Osteocyte (in vitro differentiated cells): Measurements from ENCODE around the gene FOXN1. TPM values are rescaled to one million over a fixed set of nuclear protein-coding genes. Genes with fewer than 3 reads are reported as not detected.

ENCODE experiments used
- DNase-seq: peaks from one replicate; pipeline ENCODE4 v3.0.0; 2021; ENCODE audit warnings: mixed read lengths; ENCODE audit not compliant: unreplicated experiment; ENCODE audit errors: extremely low spot score
- H3K27ac Mint-ChIP-seq: one replicate; pipeline ENCODE4 v1.8.0; 2021; ENCODE audit warnings: mild to moderate bottlenecking, mixed read lengths; ENCODE audit not compliant: unreplicated experiment
- H3K27me3 Mint-ChIP-seq: one replicate; pipeline ENCODE4 v1.8.0; 2021; ENCODE audit warnings: mixed read lengths; ENCODE audit not compliant: unreplicated experiment
- H3K36me3 Mint-ChIP-seq: one replicate; pipeline ENCODE4 v1.8.0; 2021; ENCODE audit warnings: mixed read lengths; ENCODE audit not compliant: unreplicated experiment
- H3K4me1 Mint-ChIP-seq: one replicate; pipeline ENCODE4 v1.8.0; 2021; ENCODE audit warnings: mixed read lengths; ENCODE audit not compliant: unreplicated experiment
- H3K4me3 Mint-ChIP-seq: one replicate; pipeline ENCODE4 v1.8.0; 2021; ENCODE audit warnings: mild to moderate bottlenecking, moderate library complexity, mixed read lengths; ENCODE audit not compliant: unreplicated experiment
- H3K9me3 Mint-ChIP-seq: one replicate; pipeline ENCODE4 v1.8.0; 2021; ENCODE audit warnings: mixed read lengths; ENCODE audit not compliant: unreplicated experiment
- CTCF ChIP-seq: fragments of 200-600 bp; sonication (generic); IDR thresholded peaks from 2 replicates; pipeline ENCODE4 v1.5.0; 2021; ENCODE audit warnings: antibody characterized with exemption, mild to moderate bottlenecking, moderate library complexity
- total RNA-seq: library from RNA; stranded (reverse); gene quantifications from 2 replicates; pipeline ENCODE4 v1.2.1, GENCODE V29; 2021

Gene FOXN1
- total RNA-seq, 1 donor from 2014 or later, result not detected

DNA sequence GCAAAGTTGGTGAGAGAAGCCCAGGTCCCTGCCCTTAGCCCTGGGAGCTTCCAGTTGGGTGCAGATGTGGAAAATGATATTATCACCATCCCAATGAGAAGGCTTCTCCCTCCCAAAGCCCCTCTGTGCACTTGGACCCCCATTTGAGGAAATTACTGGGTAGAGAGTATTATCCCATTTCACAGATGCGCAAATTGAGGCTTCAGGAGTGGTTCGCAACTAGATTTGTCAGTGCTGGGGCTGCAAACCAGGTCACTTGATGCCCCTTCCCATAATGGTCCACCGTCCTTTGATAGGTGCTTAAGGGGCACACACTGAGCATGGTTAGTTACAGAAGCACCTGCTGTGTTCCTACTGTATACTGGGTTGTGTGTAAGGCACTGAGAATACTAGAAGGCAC, 14.3 kb upstream of the FOXN1 start:
- no peak for TF ChIP-seq CTCF
- peaks cover 27% of the 10 kb centered on the region for H3K27me3 Mint-ChIP-seq
- no peak overlapping the region for H3K27ac Mint-ChIP-seq
- no peaks in the 10 kb centered on the region for H3K4me1 Mint-ChIP-seq
- H3K9me3 Mint-ChIP-seq, result no peaks in the 10 kb centered on the region
- H3K4me3 Mint-ChIP-seq, result no peak overlapping the region
- no peaks in the 10 kb centered on the region for H3K36me3 Mint-ChIP-seq
- DNase-seq, result no peak

GRCh38 chr17:28492352-28493310, 13.5 kb upstream of the FOXN1 start:
- no peak for TF ChIP-seq CTCF
- Mint-ChIP-seq H3K27me3 (peaks cover 20% of the 10 kb centered on the region), H3K9me3 (no peaks in the 10 kb centered on the region), H3K4me3 (no peak overlapping the region), H3K4me1 (no peaks in the 10 kb centered on the region), H3K27ac (no peak overlapping the region), H3K36me3 (no peaks in the 10 kb centered on the region)
- DNase-seq, result no peak

DNA sequence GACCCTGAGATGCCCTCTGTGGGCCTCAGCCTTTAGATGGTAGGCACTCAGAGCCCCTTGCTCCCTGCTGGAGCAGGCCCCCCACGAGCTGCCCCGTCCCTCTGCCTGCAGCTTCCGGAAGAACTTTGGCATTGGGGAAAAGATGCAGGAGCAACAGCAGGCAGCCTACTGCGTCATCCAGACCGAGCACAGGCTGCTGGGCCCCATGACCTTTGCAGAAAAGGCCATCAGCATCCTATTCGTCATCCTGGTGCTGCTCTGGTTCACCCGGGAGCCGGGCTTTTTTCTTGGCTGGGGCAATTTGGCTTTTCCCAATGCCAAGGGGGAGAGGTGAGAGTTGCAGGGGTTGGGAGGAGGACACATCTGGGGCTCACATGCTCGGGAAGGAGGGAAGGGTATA, 12.7 kb upstream of the FOXN1 start:
- DNase-seq, result no peak
- Mint-ChIP-seq H3K9me3 (no peaks in the 10 kb centered on the region), H3K36me3 (no peaks in the 10 kb centered on the region), H3K4me1 (no peaks in the 10 kb centered on the region), H3K4me3 (no peak overlapping the region), H3K27me3 (peaks cover 18% of the 10 kb centered on the region), H3K27ac (no peak overlapping the region)
- no peak for TF ChIP-seq CTCF

- H3K36me3 Mint-ChIP-seq, result no peaks in the 10 kb centered on the region
Measured at GRCh38 chr17:28494445-28495188, 11.5 kb upstream of the FOXN1 start.

More at GRCh38 chr17:28494445-28495188, 11.5 kb upstream of the FOXN1 start:
- Mint-ChIP-seq H3K4me1 (no peaks in the 10 kb centered on the region), H3K4me3 (no peak overlapping the region), H3K27ac (no peak overlapping the region), H3K27me3 (peaks cover 14% of the 10 kb centered on the region), H3K9me3 (no peaks in the 10 kb centered on the region)
- TF ChIP-seq CTCF, result peak; percentile 89
- peak; percentile 93 for DNase-seq
